ENCODE data around the gene NFIB. TPM values are rescaled to one million over a fixed set of nuclear protein-coding genes. Genes with fewer than 3 reads are reported as not detected.

NFIB gene
- total RNA-seq, 1 donor from 2014 or later: 38.4 TPM

- no peak for DNase-seq (ENCODE audit: low spot score)
- ATAC-seq: no peak
These were observed 31.7 kb upstream of the NFIB start for GRCh38 chr9:14345354-14346230.

GRCh38 chr9:14344941-14345353, 31.0 kb upstream of the NFIB start:
- ATAC-seq (no peak), DNase-seq (ENCODE audit: low spot score) (no peak)

GRCh38 chr9:14344053-14344524, 30.1 kb upstream of the NFIB start:
- DNase-seq (ENCODE audit: low spot score) (no peak), ATAC-seq (peak; percentile 7)

DNA sequence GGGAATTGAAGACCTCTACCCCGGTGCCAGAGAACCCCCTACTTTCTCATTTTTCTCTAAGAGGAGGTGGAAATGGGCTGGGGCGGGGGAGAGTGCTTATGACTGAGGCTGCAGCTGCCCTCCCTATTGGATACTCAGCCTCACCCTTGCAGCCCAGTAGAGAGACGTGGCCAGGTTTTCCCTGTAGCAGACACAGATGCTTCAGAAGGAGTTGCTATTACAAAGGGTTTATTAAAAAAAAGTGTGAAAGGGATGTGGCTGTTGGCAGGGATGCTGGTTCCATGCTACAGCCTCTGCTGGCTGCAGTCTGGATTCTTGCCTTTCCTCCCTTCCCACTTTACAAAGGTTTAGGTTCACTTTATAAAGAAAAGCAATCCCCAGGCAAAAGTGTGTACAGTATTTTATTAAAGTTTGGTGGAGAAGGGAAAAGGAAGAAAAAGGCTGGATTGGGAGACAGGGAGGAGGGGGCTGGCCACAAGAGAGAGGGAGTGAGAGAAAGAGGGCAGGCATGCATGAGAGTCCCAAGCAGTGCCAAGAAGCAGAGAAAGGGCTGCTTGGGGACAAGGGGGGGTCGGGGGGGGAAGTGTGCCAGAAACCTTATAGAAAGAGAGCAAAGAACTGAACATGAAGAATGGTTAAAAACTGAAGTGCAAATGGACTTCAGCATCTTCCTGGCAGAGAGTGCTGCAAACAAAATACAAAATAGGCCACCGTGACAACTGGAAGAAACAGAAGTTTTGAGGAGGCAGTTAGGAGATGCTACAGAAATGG, 29.5 kb upstream of the NFIB start:
- ATAC-seq (no peak), DNase-seq (ENCODE audit: low spot score) (no peak)

GRCh38 chr9:14342736-14343135, 28.8 kb upstream of the NFIB start:
- DNase-seq (ENCODE audit: low spot score) (no peak), ATAC-seq (no peak)

DNA sequence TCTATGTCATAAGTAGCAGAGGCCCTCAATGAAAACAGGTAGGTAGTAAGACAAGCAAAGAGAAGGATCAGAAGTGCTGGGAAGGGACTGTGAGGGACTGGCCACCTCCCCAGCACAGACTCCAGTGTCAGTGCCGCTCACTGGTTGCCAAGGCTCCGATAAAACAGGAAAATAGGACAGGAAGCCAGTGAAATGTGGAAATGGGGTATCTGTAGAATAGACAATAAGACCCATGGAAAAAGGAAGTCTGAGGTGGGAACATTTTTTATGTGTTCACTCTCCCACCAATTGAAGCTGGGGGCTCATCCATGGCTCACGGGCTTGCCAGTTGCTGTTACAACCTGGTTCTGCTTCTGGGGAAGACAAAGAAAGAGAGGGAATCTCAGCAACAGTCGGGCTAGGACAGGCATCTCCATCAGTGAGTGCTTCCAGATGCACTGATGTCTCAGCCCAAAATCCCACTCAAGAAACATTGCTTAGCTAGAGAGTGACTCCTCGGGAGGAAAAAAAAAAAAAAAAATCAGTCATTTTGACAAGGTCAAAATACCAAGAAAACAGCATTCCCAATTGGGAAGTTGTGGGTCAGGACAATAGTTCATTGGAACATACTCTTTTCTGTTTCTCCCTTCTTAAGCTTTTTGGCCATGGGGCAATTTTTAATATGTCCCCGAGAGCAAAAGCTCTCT, 27.6 kb upstream of the NFIB start:
- peak; percentile 36 for ATAC-seq
- DNase-seq (ENCODE audit: low spot score): no peak

DNA sequence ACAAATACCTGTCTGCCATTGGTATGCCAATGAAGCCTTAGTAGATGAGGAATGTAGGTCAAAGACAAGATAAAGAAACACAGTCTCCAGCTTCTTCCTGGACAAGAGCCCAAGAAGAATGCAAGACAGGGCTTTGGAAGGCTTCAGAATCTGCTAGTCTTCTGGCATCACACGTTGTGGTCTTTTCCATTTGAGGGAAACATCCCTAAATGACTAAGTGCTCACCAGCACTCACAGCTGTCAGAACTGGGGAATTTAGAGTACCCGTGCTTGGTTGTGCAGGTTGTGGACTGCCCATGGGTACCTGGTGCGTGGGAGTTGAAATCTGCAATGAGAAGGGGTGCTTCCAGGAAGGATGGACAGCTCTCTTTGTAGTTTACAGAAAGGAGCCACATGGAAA, 27.1 kb upstream of the NFIB start:
- DNase-seq (ENCODE audit: low spot score) (no peak), ATAC-seq (no peak)

- DNase-seq (ENCODE audit: low spot score) (no peak), ATAC-seq (no peak)
These were observed 26.4 kb upstream of the NFIB start for GRCh38 chr9:14340219-14340873.

DNA sequence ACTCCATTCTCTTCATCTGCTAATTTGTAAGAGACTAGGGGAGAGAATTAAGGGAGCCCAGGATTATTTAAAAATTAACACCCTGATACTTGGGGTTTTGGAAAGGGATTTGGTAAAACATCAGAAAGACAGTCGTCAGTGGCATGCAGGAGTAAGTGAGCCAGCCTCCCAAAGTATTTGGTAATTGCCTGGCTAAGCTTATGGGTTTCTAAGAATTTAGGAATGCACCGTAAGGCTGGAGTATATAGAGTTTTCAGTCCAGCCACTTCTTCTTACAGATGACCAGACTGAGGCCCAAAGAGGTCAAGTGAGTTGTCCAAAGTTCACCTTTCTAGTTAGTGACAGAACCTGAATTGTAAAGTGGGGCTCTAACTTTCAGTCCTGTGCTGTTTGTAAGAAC, 25.8 kb upstream of the NFIB start:
- ATAC-seq (no peak), DNase-seq (ENCODE audit: low spot score) (no peak)

DNA sequence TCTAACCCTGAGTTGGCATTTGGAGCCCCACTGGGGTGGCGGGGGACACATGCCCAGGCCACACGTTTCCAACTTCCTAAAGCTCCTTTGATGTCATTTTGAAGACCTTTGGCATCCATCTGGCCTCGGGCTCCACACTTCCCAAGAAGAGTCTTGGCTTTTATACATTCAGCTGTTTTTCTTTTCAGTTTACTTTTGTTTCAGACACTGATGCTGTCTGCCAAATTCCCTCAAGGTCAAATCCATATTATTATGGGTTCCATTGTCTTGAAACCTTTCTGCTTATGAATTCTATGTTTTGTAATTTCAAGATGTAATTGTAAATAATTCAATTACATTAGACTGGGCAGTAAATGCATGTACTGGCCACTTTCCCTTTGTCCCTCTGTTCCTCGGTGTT, 23.7 kb upstream of the NFIB start:
- ATAC-seq: no peak
- no peak for DNase-seq (ENCODE audit: low spot score)

GRCh38 chr9:14336244-14336643, 22.3 kb upstream of the NFIB start:
- DNase-seq (ENCODE audit: low spot score): no peak
- ATAC-seq: no peak

GRCh38 chr9:14331120-14331519, 17.2 kb upstream of the NFIB start:
- ATAC-seq (no peak), DNase-seq (ENCODE audit: low spot score) (no peak)

DNA sequence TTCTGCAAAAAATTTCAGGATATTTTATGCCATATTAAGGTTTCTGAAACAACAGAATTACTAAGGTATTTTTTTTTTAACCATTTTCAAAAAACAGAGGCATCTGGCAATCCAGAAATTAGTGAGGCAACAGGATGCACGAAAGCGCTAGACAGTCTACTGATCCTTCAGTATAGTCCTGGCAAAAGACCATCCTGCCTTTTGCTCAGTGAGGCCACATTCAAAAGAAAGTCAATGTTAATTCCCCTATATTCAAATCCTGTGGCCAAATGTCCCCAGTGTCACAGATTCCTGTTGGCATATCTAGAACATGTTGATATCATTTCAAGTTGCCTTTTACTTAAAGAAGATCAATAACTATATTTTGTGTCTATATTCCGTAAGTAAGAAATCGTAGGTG, 13.1 kb upstream of the NFIB start:
- DNase-seq (ENCODE audit: low spot score) (no peak), ATAC-seq (no peak)

DNA sequence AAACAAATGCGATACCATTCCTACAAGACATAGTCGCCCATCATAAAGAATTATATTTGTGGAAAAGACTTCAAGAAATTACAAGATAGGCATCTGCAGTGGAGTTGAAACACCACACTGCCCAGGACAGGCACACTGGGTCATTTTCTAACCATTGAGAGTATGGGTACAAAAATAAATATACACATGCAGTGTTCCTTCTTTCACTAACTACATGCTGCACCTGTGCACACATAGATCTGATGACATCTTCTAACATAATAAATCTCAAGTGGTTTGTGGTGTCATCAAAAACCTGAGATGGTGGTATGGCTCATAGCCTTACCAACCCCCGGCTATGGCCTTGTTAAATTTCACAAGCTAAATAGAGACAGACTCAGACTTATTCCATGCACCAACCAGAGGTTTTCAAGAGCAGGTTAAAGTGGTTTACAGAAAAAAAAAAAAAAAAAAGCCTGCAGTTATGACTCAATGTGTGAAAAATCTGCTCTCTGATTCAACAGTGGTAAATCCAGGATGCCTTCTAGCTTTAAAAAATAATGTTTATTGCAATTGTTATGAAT, 12.4 kb upstream of the NFIB start:
- ATAC-seq: no peak
- DNase-seq (ENCODE audit: low spot score): no peak

GRCh38 chr9:14325147-14325546, 11.2 kb upstream of the NFIB start:
- DNase-seq (ENCODE audit: low spot score): no peak
- no peak for ATAC-seq

DNA sequence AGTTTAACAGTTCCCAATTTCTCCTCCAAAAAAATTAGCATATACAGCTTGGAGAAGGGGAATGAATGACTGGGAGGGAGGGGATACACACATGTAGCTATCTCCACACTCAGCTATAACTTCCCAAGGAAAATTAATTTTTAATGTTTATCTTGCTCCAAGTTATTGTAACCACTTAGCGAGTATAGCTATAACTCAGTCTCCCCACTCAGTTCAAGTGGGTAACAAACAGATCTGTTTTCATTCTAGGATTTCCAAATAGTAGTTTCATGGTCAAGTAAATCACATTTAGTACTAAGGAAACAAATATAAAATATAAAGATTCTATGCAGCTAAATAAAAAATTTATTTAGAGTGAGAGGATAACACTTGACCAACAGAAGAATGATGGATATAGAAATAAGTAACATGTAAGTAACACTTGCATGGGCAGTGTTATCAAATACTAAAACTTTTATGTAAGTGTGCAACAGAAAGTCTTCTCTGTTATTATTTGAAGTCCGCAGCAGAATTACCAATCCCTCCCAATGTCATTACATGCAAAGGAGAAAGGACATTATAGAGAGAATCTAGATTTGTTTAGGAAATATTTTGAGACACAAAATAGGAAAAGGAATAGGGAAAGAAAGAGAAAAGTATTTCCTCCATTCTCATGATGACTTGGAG, 10.2 kb upstream of the NFIB start:
- no peak for DNase-seq (ENCODE audit: low spot score)
- ATAC-seq: no peak

- peak; percentile 39 for ATAC-seq
These were observed 9.4 kb upstream of the NFIB start for GRCh38 chr9:14323083-14323971.

GRCh38 chr9:14322211-14323082, 8.5 kb upstream of the NFIB start:
- ATAC-seq (peak; percentile 92), DNase-seq (ENCODE audit: low spot score) (peak; percentile 95)

More at GRCh38 chr9:14323083-14323971, 9.4 kb upstream of the NFIB start:
- no peak for DNase-seq (ENCODE audit: low spot score)
